ENCODE measurements around the gene UBIAD1. TPM values are rescaled to one million over a fixed set of nuclear protein-coding genes. Genes with fewer than 3 reads are reported as not detected.

The UBIAD1 gene
- total and polyA plus RNA-seq, 10 of the 15 experiments (the other 5 are each of a cell fraction or from before 2014, with no cell fraction given) = 4.5 to 23.8 (median 16.0) TPM

DNA sequence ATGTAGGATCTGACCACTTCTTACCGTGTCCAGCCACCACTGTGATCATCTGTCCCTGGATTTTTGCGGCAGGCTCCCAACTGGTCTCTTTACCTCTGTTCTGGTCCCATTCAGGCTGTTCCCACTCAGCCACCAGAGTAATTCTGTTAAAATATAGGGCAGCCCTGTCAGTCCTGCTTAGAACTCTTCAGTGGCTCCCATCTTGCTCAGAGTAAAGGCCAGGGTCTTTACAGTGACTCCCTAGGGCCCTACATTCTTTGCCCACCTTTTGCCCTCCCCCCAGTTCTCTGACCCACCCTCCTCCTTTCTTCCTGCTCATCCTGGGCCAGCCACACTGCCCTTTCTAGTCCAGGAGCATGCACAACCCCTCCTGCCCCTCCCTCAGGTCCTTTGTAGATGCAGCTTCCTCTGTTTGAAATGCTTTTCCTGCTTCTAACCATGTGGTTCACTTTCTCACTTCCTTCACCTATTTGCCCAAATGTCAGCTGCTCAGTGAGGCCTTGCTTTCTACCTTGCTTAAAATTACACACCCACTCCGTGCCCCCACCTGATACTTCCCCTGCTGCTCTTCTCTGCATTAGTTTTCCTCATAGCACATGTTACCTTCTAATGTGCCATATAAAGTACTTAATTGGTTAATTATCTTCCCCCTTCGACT is 7.8 kb downstream of the UBIAD1 start (continued):
- TF ChIP-seq, protein P1, sequence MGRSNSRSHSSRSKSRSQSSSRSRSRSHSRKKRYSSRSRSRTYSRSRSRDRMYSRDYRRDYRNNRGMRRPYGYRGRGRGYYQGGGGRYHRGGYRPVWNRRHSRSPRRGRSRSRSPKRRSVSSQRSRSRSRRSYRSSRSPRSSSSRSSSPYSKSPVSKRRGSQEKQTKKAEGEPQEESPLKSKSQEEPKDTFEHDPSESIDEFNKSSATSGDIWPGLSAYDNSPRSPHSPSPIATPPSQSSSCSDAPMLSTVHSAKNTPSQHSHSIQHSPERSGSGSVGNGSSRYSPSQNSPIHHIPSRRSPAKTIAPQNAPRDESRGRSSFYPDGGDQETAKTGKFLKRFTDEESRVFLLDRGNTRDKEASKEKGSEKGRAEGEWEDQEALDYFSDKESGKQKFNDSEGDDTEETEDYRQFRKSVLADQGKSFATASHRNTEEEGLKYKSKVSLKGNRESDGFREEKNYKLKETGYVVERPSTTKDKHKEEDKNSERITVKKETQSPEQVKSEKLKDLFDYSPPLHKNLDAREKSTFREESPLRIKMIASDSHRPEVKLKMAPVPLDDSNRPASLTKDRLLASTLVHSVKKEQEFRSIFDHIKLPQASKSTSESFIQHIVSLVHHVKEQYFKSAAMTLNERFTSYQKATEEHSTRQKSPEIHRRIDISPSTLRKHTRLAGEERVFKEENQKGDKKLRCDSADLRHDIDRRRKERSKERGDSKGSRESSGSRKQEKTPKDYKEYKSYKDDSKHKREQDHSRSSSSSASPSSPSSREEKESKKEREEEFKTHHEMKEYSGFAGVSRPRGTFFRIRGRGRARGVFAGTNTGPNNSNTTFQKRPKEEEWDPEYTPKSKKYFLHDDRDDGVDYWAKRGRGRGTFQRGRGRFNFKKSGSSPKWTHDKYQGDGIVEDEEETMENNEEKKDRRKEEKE (IDR thresholded peaks at IDR 0.05) = no peak
- TF ChIP-seq, protein P2, sequence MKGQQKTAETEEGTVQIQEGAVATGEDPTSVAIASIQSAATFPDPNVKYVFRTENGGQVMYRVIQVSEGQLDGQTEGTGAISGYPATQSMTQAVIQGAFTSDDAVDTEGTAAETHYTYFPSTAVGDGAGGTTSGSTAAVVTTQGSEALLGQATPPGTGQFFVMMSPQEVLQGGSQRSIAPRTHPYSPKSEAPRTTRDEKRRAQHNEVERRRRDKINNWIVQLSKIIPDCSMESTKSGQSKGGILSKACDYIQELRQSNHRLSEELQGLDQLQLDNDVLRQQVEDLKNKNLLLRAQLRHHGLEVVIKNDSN (IDR thresholded peaks at IDR 0.05; ENCODE audit: borderline replicate concordance, extremely low read length, insufficient read depth, low read depth, low read length) = no peak
- TF ChIP-seq HDGF (IDR thresholded peaks at IDR 0.05) (peak; percentile 35; the same call in 1 of the 2 replicates), ZZZ3 (IDR thresholded peaks at IDR 0.05; ENCODE audit: control insufficient read depth, insufficient read length, low read depth) (no peak), JUND (IDR thresholded peaks at IDR 0.05; ENCODE audit: low read depth, low read length) (no peak), NBN (IDR thresholded peaks at IDR 0.05) (0 out of 2 replicates have a peak, but pooled peaks have one; percentile 23), PAX5 (IDR thresholded peaks at IDR 0.05; ENCODE audit: borderline replicate concordance, low read depth, low read length) (no peak), SPI1 (IDR thresholded peaks at IDR 0.05; ENCODE audit: borderline replicate concordance, insufficient read depth, low read depth, low read length) (peak; percentile 42; the same call in 1 of the 2 replicates), RAD51 (IDR thresholded peaks at IDR 0.05) (0 out of 2 replicates have a peak, but pooled peaks have one; percentile 19), NFYA (IDR thresholded peaks at IDR 0.05; ENCODE audit: borderline replicate concordance, low read depth, low read length) (no peak)
- TF ChIP-seq, protein P3, sequence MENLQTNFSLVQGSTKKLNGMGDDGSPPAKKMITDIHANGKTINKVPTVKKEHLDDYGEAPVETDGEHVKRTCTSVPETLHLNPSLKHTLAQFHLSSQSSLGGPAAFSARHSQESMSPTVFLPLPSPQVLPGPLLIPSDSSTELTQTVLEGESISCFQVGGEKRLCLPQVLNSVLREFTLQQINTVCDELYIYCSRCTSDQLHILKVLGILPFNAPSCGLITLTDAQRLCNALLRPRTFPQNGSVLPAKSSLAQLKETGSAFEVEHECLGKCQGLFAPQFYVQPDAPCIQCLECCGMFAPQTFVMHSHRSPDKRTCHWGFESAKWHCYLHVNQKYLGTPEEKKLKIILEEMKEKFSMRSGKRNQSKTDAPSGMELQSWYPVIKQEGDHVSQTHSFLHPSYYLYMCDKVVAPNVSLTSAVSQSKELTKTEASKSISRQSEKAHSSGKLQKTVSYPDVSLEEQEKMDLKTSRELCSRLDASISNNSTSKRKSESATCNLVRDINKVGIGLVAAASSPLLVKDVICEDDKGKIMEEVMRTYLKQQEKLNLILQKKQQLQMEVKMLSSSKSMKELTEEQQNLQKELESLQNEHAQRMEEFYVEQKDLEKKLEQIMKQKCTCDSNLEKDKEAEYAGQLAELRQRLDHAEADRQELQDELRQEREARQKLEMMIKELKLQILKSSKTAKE (IDR thresholded peaks at IDR 0.05; ENCODE audit: low read depth, poor library complexity, severe bottlenecking) = no peak

All from GM12878 (cell line).